Osteoblast (primary cell): ENCODE results near the gene SIL1. TPM values are rescaled to one million over a fixed set of nuclear protein-coding genes. Genes with fewer than 3 reads are reported as not detected.

Experiments
- DNase-seq: peaks from one replicate; pipeline ENCODE4 v3.0.0; 2011; ENCODE audit warnings: low spot score, mixed read lengths; ENCODE audit not compliant: insufficient read length; ENCODE audit errors: missing footprints
- H2AFZ ChIP-seq: 2 replicates; pipeline ENCODE4 v1.6.0; 2011; ENCODE audit warnings: mild to moderate bottlenecking, low read length
- H3K27ac ChIP-seq: 2 replicates; pipeline ENCODE4 v1.5.1; 2011; ENCODE audit warnings: mild to moderate bottlenecking, low read depth, low read length, moderate library complexity
- H3K27me3 ChIP-seq: 2 replicates; pipeline ENCODE4 v1.6.0; 2012; ENCODE audit warnings: mild to moderate bottlenecking, control low read depth, inconsistent platforms, low read length, moderate library complexity; ENCODE audit not compliant: insufficient read depth
- H3K36me3 ChIP-seq: 2 replicates; pipeline ENCODE4 v1.5.1; 2011; ENCODE audit warnings: mild to moderate bottlenecking, low read length, control low read depth, moderate library complexity; ENCODE audit not compliant: insufficient read depth
- H3K4me1 ChIP-seq: 2 replicates; pipeline ENCODE4 v1.5.1; 2011; ENCODE audit warnings: mild to moderate bottlenecking, low read length, control low read depth, moderate library complexity; ENCODE audit not compliant: insufficient read depth
- H3K4me2 ChIP-seq: 2 replicates; pipeline ENCODE4 v1.6.0; 2011; ENCODE audit warnings: mild to moderate bottlenecking, low read length; ENCODE audit not compliant: insufficient read depth
- H3K4me3 ChIP-seq: fragments of 200-600 bp; sonication (generic); 3 replicates; pipeline ENCODE4 v1.5.1; 2012; ENCODE audit warnings: mild to moderate bottlenecking, low read length, inconsistent platforms; ENCODE audit not compliant: insufficient read depth
- H3K79me2 ChIP-seq: 2 replicates; pipeline ENCODE4 v1.6.0; 2012; ENCODE audit warnings: mild to moderate bottlenecking, low read length, control low read depth, inconsistent platforms; ENCODE audit not compliant: insufficient read depth
- H3K9me3 ChIP-seq: 2 replicates; pipeline ENCODE4 v1.5.1; 2011; ENCODE audit warnings: low read depth, low read length, control low read depth
- H4K20me1 ChIP-seq: 2 replicates; pipeline ENCODE4 v1.6.0; 2012; ENCODE audit warnings: mild to moderate bottlenecking, low read length, control low read depth; ENCODE audit not compliant: insufficient read depth
- total RNA-seq: library from RNA; depleted of rRNA; stranded (reverse); fragments of >200 nt; gene quantifications from 2 replicates; pipeline ENCODE4 v1.2.3, GENCODE V29; 2012
- TF ChIP-seq, protein P1 (sequence below): IDR thresholded peaks from 2 replicates; pipeline ENCODE4 v1.5.1; 2011; ENCODE audit warnings: mild to moderate bottlenecking, low read depth, low read length, moderate library complexity; ENCODE audit errors: extremely low read depth

SIL1 gene
- total RNA-seq, 1 donor: 65.1 TPM

DNA sequence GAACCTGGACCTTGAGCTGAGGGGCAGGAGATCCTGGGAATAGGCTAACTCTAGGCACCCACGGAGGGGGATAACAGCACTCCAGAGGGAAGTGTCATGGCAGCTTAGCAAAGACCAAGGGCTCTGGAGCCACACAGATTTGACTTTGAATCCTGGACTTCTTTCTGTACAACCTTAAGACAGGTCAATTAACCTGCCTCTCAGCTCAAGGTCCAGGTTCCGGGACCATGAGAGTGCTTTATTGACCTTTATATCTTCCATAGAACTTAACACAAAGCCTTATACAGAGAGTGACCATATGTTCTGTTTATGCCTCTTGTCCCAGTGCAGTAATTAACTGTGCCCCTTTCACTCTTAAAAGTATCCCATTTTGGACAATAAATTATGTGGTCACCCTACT lies 232.5 kb downstream of the SIL1 start:
- Histone ChIP-seq H3K4me1 (peaks cover 4% of the 10 kb centered on the region), H3K27me3 (no peaks in the 10 kb centered on the region), H3K4me2 (no peak overlapping the region), H2AFZ (no peak overlapping the region), H3K36me3 (no peaks in the 10 kb centered on the region), H4K20me1 (peaks cover 15% of the 10 kb centered on the region), H3K9me3 (no peaks in the 10 kb centered on the region), H3K4me3 (no peak overlapping the region), H3K27ac (no peak overlapping the region), H3K79me2 (no peaks in the 10 kb centered on the region)
- TF ChIP-seq, protein P1, sequence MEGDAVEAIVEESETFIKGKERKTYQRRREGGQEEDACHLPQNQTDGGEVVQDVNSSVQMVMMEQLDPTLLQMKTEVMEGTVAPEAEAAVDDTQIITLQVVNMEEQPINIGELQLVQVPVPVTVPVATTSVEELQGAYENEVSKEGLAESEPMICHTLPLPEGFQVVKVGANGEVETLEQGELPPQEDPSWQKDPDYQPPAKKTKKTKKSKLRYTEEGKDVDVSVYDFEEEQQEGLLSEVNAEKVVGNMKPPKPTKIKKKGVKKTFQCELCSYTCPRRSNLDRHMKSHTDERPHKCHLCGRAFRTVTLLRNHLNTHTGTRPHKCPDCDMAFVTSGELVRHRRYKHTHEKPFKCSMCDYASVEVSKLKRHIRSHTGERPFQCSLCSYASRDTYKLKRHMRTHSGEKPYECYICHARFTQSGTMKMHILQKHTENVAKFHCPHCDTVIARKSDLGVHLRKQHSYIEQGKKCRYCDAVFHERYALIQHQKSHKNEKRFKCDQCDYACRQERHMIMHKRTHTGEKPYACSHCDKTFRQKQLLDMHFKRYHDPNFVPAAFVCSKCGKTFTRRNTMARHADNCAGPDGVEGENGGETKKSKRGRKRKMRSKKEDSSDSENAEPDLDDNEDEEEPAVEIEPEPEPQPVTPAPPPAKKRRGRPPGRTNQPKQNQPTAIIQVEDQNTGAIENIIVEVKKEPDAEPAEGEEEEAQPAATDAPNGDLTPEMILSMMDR: no peak
- no peak for DNase-seq

DNA sequence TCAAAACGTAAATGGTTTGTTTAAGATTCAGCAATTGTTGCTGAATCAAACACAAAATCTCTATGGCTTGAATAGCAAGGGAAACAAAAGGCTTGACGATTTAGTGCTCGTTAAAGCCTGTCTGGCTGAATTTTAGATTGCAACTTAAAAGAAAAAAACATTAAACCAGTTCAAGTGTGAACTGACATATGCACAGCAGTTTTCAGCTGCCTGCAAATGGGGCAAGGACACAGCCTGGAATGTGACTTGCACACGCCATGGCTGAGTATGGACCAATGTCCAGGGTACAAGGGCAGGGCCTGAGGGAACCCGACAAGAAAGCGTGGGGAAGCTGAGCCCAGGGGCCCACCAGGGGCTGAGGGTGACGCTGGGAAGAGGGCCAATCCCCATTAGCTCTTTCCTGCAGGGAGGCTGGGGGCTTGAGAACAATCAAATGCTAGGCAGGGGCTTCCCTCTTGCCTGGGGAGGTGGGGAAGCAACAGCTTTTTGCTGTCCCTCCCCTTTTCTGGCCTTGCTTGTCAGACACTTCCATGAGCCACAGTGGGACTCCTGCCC lies 233.4 kb downstream of the SIL1 start:
- no peak overlapping the region for H3K27ac ChIP-seq
- H3K4me3 ChIP-seq: no peak overlapping the region
- H3K27me3 ChIP-seq: no peaks in the 10 kb centered on the region
- no peak overlapping the region for H2AFZ ChIP-seq
- H3K4me2 ChIP-seq: no peak overlapping the region
- H4K20me1 ChIP-seq: peaks cover 14% of the 10 kb centered on the region
- no peaks in the 10 kb centered on the region for H3K36me3 ChIP-seq
- no peak for DNase-seq
- H3K4me1 ChIP-seq: peaks cover 4% of the 10 kb centered on the region
- H3K79me2 ChIP-seq: no peaks in the 10 kb centered on the region
- TF ChIP-seq, protein P1: no peak
- H3K9me3 ChIP-seq: no peaks in the 10 kb centered on the region

DNA sequence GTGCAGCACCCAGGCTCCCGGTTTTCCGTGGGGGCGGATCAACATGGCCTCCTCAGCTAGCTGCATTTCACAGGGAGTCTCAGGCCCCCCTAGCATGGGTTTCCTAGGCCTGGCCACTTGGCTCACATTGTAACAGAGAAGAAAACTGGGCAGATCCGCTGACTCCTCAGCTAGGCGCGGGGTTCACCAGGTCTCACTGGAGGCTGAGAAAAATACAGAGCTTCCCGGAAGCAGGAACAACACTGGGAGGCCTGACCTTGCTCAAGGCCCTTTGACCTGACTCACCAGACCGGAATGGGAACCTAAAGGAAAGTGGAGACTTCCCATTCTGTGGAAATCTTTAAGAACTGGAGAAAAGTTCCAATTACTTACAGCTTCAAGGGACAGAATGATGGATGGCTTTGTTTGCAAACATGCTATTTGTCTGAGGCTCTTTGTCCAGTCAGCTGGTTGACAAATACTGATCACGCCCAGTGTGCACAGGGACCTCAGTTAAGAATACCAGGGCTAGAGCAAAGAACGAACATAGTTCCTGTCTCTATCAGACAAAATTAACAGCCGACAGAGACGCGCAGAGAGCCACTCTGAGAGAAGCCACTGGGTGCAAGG lies 234.3 kb downstream of the SIL1 start:
- TF ChIP-seq, protein P1: no peak
- Histone ChIP-seq H3K79me2 (no peaks in the 10 kb centered on the region), H3K27ac (no peak overlapping the region), H3K36me3 (no peaks in the 10 kb centered on the region), H3K27me3 (no peaks in the 10 kb centered on the region), H3K4me1 (peaks cover 4% of the 10 kb centered on the region), H3K4me2 (no peak overlapping the region), H3K4me3 (no peak overlapping the region), H3K9me3 (no peaks in the 10 kb centered on the region), H2AFZ (no peak overlapping the region), H4K20me1 (peaks cover 8% of the 10 kb centered on the region)
- no peak for DNase-seq

DNA sequence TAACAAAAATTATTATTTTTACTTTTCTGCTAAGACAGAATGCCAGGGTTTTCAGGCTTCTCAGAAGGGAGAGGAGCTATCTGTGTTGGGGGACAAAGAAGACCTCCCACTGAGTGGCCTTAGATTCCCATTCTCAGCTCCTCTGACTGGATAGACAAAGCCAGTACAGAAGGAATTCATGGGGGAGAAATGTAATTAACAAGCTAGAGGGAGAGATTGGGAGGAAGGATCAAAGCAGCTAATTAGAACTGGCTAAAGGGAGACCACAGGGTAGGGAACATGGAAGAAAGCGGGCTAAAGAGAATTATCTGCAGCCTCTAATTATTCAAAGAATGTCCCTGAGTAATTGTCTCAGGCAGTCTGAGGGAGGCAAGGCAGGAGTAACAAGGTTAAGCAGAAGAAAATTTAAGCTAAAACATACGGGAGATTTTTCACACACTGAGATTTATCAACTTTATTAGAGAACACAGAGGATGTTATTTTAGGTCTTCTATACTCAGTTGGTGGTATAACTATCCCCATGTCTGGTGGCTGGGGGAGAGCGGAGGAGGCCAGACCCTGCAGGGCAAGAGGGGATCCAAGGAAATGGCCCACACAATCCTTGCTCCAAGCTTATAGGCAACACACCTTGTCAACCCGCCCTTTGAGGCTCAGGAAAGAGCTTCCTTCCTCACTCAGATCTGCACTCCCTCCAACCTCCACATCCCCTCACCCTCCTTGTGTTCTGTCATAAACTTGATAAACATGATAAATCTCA lies 235.4 kb downstream of the SIL1 start:
- Histone ChIP-seq H3K27me3 (no peaks in the 10 kb centered on the region), H3K27ac (no peak overlapping the region), H3K79me2 (no peaks in the 10 kb centered on the region), H3K36me3 (no peaks in the 10 kb centered on the region), H3K9me3 (no peaks in the 10 kb centered on the region), H3K4me2 (no peak overlapping the region), H3K4me1 (peaks cover 4% of the 10 kb centered on the region), H3K4me3 (no peak overlapping the region), H2AFZ (no peak overlapping the region), H4K20me1 (peaks cover 8% of the 10 kb centered on the region)
- TF ChIP-seq, protein P1: no peak
- DNase-seq: no peak
